ENCODE measurements around the gene TCF25.
"Not testable (repeated sequence)": the region's sequence is repeated elsewhere in the genome, so short reads cannot be mapped to it uniquely, and the experiment has no call there.

TCF25 gene

DNA sequence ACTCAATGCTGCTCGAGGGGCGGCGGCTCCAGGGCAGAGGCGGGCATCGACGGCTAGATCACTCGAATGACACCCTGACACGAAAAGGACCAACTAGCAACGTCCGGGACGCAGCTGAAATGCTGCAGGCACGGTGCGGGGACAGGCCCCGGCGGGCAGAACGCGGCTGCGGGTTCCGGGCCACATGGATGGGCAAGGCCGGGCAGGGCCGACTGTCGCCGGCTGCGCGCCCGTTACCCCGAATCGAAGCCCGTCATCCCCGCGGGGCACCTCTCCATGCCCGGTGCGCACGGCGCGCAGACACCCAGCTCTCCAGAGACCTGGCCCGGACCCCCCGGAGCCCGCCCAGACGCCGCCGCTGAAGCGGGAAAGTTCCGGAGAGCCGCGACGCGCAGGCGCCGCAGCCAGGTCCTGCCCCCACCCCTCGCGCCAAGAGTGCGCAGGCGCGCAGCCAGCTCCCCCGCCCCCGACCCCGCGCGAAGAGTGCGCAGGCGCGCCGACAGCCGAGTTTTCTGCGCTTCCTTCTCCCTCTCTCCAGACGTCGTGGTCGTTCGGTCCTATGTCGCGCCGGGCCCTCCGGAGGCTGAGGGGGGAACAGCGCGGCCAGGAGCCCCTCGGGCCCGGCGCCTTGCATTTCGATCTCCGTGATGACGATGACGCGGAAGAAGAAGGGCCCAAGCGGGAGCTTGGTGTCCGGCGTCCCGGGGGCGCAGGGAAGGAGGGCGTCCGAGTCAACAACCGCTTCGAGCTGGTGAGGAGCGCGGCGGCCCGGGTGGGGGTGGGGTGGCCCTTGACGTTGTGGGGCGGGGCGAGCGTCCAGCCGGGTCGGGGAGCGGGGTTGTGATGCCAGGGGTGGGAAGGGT lies at the start of gene TCF25:
TCF25 (plus strand) TSS at position 484 of the 863 bp plus-strand sequence; CDS start at position 560, 76 bp downstream.
- peak in 57 of 58 donors; percentile 44 to 88 (median 79) for DNase-seq

DNA sequence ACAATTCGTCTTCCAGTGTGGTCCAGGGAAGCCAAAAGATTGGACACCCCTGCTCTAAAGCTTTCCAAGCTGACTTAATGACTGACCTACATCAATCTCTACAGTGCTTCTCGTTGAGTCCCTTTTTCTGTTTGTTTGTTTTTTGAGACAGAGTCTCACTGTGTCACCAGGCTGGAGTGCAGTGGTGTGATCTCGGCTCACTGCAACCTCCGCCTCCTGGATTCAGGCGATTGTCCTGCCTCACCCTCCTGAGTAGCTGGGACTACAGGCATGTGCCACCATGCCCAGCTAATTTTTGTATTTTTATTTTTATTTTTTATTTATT lies 49.6 kb upstream of the TCF25 start:
- not testable (repeated sequence) for DNase-seq

DNA sequence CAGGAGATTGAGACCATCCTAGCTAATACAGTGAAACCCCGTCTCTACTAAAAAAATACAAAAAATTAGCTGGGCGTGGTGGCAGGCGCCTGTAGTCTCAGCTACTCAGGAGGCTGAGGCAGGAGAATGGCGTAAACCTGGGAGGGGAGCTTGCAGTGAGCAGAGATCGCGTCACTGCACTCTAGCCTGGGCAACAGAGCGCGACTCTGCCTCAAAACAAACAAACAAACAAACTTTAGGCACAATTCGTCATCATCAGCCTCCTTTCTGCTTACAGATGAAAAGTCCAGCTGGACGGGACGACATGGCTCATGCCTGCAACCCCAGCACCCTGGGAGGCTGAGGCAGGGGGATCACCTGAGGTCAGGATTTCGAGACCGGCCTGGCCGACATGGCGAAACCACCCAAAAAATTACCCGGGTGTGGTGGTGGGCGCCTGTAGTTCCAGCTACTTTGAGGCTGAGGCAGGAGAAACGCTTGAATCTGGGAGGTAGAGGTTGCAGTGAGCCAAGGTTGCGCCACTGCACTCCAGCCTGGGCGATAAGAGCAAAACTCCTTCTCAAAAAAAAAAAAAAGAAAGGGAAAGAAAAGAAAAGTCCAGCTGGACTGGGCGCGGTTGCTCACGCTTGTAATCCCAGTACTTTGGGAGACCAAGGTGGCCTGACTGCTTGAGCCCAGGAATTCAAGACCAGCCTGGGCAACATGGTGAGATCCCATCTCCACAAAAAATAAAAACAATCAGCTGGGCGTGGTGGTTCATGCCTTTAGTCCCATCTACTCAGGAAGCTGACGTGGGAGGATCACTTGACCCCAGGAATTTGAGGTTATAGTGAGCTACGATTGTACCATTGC lies 46.6 kb upstream of the TCF25 start:
- no peak for DNase-seq

- DNase-seq, result peak in 43 of 58 donors; percentile 7 to 84 (median 37)
These were observed 45.8 kb upstream of the TCF25 start for GRCh38 chr16:89827383-89828198.

DNA sequence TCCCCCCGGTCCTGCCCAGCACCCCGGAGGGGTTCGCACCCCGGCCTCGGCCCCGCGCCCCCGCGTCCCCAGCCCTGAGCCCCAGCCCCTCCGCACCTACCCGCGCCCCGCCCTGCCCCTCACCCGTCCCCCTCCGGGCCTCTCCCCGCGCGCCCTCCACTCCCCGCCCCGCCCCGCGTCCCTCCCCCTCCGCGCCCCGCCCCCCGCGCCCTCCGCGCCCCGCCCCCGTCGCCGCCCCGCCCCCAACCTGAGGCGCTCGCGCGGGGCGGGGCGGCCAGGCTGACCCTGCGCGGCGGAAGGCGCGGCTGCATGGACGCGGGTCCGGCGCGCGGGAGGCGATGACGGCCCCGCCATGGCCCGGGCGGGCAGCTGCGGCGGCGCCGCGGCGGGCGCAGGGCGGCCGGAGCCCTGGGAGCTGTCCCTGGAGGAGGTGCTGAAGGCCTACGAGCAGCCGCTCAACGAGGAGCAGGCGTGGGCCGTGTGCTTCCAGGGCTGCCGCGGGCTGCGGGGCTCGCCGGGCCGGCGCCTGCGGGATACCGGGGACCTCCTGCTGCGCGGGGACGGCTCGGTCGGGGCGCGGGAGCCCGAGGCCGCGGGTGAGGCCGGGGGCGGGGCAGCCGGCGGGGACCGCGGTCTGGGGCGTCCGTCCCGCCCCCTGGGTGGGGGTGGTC lies 45.1 kb upstream of the TCF25 start, which contains the start of gene SPIRE2:
SPIRE2 (plus strand) TSS at position 277 of the 671 bp plus-strand sequence; CDS start at position 353, 76 bp downstream.
- peak in 45 of 58 donors; percentile 9 to 84 (median 45) for DNase-seq

DNA sequence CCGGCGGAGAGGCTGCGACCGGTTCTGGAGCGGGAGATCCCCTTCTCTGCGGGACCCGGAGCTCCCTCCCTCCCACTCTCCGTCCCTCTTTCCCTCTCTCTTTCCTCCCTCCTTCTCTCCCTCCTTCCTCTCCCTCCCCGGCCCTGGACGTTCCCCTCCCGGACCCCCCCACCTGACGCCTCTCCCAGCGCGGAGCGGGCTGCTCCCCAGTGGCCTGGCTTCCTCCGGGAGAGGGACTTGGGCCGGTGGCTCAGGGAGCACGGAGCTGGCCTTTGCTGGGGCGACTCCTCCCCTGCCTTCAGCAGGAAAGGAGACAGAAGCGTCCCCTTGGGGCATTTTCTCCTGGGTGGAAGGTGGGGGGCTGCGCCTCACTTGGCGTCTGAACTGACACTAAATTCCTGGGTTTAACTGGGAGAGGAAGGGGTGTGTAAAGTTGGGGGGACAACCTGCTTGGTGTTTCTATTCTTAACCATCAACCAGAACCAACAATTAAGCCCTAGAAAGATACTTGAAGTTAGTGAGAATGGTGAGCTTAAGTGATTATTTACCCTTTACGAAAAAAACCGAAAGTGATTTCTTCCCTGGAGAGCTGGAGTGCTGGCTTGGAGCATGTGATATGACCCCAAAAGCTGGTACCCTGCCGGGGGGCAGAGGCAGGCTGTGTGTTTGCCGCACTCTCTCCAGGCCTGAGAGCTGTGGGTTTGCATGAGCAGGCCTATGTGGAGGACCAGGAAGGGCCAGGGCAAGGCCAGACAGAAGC lies 44.3 kb upstream of the TCF25 start:
- peak in 8 of 58 donors; percentile 4 to 45 (median 24) for DNase-seq

- no peak for DNase-seq
These were observed 43.6 kb upstream of the TCF25 start for GRCh38 chr16:89829630-89830437.

GRCh38 chr16:89831810-89832328 lies 41.5 kb upstream of the TCF25 start:
- DNase-seq, result no peak

DNA sequence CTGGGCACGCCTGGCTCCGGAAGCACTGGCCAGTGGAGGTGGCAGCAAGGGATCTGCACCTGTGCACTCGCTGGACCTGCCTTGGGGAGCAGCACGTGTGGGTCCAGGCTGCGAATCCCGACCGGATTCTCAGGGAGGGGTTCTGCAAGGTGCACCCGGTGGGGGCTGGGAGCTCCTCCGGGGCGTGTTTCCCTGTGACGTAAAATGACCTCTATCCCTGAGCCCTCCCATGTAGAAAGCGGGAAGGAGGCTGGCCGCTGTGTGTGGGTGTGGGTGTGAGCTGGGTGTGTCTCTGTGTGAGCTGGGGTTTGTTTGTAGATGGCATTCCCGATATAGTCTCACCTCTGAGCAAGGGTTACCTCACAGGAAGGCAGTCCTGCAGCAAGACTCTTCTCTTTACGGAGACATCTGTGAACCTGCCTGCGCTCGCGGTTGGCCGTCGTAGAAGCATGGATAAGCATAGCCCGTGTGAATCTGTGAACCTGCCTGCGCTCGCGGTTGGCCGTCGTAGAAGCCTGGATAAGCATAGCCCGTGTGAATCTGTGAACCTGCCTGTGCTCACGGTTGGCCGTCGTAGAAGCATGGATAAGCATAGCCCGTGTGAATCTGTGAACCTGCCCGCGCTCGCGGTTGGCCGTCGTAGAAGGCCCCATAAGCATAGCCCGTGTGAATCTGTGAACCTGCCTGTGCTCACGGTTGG lies 39.6 kb upstream of the TCF25 start:
- not testable (repeated sequence) for DNase-seq

- not testable (repeated sequence) for DNase-seq
These were observed 38.5 kb upstream of the TCF25 start for GRCh38 chr16:89834813-89835363.

- DNase-seq, result not testable (repeated sequence)
These were observed 36.9 kb upstream of the TCF25 start for GRCh38 chr16:89836484-89836883.

DNA sequence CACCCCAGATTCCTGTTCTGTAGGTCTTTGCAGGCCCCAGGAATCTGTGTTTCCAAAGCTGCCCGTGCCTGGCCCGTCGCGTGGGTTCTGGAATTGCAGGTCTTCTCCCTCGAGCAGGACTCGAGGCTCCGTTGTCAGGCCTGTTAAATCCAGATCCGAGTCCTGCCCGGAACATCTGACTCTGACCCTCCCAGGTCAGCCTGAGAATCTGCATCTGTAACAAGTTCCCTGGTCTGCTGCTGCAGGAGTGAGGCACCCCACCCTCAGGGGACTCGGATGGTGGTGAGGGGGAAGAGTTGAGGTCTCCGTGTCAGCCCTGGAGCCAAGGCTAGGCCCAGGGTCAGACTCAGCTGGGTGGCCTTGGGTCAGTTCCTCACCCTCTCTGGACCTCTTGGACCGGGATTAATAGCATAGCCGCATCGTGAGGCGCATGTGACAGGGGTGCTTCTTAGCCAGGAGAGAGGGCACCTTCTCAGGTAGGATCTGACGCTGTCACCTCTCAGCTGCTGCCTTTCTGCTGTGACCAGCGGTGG lies 36.3 kb upstream of the TCF25 start:
- DNase-seq, result no peak

DNA sequence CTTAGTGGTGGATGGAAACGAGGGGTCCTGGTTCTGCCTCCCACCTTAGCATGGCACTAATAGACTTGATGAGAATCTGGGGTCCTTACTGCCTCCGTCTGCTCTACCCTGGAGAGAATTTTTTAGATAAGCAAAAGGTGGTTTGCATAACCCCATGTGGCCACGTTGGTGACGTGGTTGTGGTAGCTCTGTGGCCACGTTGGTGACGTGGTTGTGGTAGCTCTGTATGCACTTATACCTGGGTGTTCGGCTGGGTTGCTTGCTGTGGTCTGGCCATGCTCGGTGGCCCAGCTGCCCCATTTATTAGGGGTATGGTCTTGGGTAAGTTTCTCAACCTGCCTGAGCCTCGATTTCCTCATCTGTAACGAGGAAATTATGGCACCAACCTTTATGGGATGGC lies 32.1 kb upstream of the TCF25 start:
- no peak for DNase-seq

DNA sequence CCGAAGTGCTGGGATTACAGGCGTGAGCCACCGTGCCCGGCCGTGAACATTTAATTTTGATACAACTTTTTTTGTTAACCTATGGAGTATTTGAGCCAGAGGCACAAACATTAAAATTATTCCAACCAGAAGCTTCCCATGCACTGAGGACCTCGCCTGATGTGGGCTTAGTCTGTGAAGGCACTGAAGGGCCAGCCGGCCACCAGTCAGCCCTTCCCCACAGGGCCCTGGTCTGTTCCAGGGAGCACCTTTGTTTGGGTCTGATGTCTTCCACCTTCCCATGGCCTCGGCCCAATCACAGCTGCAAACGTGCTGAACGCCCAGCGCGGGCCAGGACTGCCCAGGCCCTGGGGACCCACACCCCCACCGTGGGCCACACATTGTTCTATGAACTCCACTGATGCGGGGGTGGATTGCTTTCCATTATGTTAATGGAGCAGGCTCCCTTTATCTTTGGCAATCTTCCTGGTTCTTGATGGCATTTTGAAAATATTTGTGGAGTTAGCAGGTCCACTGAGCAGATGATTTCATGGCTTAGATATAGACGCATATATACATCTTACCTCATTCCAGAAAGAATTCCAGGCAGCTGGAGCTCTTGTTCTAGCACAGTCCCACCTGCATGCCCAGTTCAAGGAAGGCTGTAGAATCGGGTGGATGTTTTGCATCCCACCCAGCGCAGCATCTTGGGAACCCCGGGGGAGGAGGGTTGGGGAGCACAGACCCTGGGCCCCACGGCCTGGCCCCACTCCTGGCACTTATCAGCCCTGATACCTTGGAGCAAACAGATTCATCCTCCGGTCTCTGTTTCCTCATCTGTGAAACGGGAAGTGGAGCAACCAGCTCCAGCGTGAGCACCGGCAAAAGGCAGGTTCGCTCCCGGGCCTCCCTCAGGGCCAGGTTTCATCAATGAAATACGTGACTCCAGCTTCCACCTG lies 30.7 kb upstream of the TCF25 start:
- no peak for DNase-seq

GRCh38 chr16:89843409-89844350 lies 29.7 kb upstream of the TCF25 start:
- no peak for DNase-seq

All from anterior cingulate cortex (tissue), 58 donors.